ENCODE measurements around the gene C5orf15. TPM values are rescaled to one million over a fixed set of nuclear protein-coding genes. Genes with fewer than 3 reads are reported as not detected.
A peak's percentile ranks its signal among the peaks of the same experiment; 100 is the strongest.

C5orf15 gene
- total and polyA plus RNA-seq, 2 experiments from 2014 or later = 37.7 to 61.4 TPM

- ATAC-seq (no peak), DNase-seq (ENCODE audit: low spot score) (no peak)
- Histone ChIP-seq H2AFZ (no peak overlapping the region), H3K79me2 (replicated peaks; ENCODE audit: insufficient read depth) (no peaks in the 10 kb centered on the region), H3K4me1 (ENCODE audit: insufficient read depth) (no peaks in the 10 kb centered on the region), H4K20me1 (replicated peaks; ENCODE audit: insufficient read depth) (no peaks in the 10 kb centered on the region), H3F3A (replicated peaks; ENCODE audit: low read depth) (no peaks in the 10 kb centered on the region), H3K27ac (ENCODE audit: low read depth) (no peak overlapping the region), H3K36me3 (ENCODE audit: insufficient read depth) (no peaks in the 10 kb centered on the region), H3K4me2 (no peak overlapping the region), H3K4me3 (no peak overlapping the region), H3K27me3 (ENCODE audit: insufficient read depth) (no peaks in the 10 kb centered on the region), H3K9me2 (ENCODE audit: insufficient read depth) (no peaks in the 10 kb centered on the region; the same call in 1 of the 2 replicates)
- peaks cover 11% of the 10 kb centered on the region for H3K27me3 Mint-ChIP-seq (ENCODE audit: insufficient read depth, low read depth, poor library complexity)
- H3K4me3 Mint-ChIP-seq = no peak overlapping the region
- H3K4me1 Mint-ChIP-seq = peaks cover 6% of the 10 kb centered on the region
- no peak overlapping the region for H3K27ac Mint-ChIP-seq
- H3K9me3 Mint-ChIP-seq = peaks cover 11% of the 10 kb centered on the region
- no peak for TF ChIP-seq ZNF331 (CRISPR knock-in tag; IDR thresholded peaks at IDR 0.05; ENCODE audit: low read depth)
- no peak for TF ChIP-seq EZH2 (IDR thresholded peaks at IDR 0.05; ENCODE audit: low read depth, unreplicated experiment)
- TF ChIP-seq JUNB (IDR thresholded peaks at IDR 0.05; ENCODE audit: unreplicated experiment) = no peak
- TF ChIP-seq REST (IDR thresholded peaks at IDR 0.05; ENCODE audit: unreplicated experiment) = no peak
- peaks cover 6% of the 10 kb centered on the region; the same call in 1 of the 3 replicates for H3K36me3 Mint-ChIP-seq (ENCODE audit: low read depth)
Observed at GRCh38 chr5:133933670-133934295, 34.6 kb downstream of the C5orf15 start.

DNA sequence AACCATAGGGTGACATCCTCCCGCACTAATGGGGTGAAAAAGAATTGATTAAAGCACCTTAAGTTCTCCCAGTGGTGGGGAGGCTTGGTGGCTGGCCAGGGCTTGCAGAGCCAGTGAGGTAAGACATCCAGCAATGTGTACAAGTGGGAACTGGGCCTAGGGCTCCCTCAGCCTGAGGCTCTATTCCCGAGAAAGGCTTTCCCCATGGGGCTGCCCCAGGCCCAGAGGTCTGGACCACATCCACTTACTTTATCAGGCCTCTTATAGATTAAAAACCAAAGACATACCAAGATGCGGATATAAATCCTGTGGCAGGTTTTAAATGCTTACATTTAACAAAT lies 35.3 kb downstream of the C5orf15 start:
- peaks cover 11% of the 10 kb centered on the region for H3K9me3 Mint-ChIP-seq
- no peak for DNase-seq (ENCODE audit: low spot score)
- peaks cover 6% of the 10 kb centered on the region; the same call in 1 of the 3 replicates for H3K36me3 Mint-ChIP-seq (ENCODE audit: low read depth)
- Histone ChIP-seq H3K36me3 (ENCODE audit: insufficient read depth) (no peaks in the 10 kb centered on the region), H4K20me1 (replicated peaks; ENCODE audit: insufficient read depth) (no peaks in the 10 kb centered on the region), H3K4me3 (no peak overlapping the region), H3F3A (replicated peaks; ENCODE audit: low read depth) (no peaks in the 10 kb centered on the region), H3K27ac (ENCODE audit: low read depth) (no peak overlapping the region), H3K4me2 (no peak overlapping the region), H3K27me3 (ENCODE audit: insufficient read depth) (no peaks in the 10 kb centered on the region), H3K9me2 (ENCODE audit: insufficient read depth) (no peaks in the 10 kb centered on the region; the same call in 1 of the 2 replicates), H3K4me1 (ENCODE audit: insufficient read depth) (no peaks in the 10 kb centered on the region), H2AFZ (0 out of 2 replicates have a peak overlapping the region, but pooled peaks have one; percentile 63), H3K79me2 (replicated peaks; ENCODE audit: insufficient read depth) (no peaks in the 10 kb centered on the region)
- H3K4me3 Mint-ChIP-seq = no peak overlapping the region
- peaks cover 11% of the 10 kb centered on the region for H3K27me3 Mint-ChIP-seq (ENCODE audit: insufficient read depth, low read depth, poor library complexity)
- H3K4me1 Mint-ChIP-seq = peaks cover under 1% of the 10 kb centered on the region
- H3K27ac Mint-ChIP-seq = no peak overlapping the region
- no peak for ATAC-seq
- TF ChIP-seq EZH2 (IDR thresholded peaks at IDR 0.05; ENCODE audit: low read depth, unreplicated experiment) = no peak
- no peak for TF ChIP-seq JUNB (IDR thresholded peaks at IDR 0.05; ENCODE audit: unreplicated experiment)
- no peak for TF ChIP-seq ZNF331 (CRISPR knock-in tag; IDR thresholded peaks at IDR 0.05; ENCODE audit: low read depth)
- TF ChIP-seq, protein P1, sequence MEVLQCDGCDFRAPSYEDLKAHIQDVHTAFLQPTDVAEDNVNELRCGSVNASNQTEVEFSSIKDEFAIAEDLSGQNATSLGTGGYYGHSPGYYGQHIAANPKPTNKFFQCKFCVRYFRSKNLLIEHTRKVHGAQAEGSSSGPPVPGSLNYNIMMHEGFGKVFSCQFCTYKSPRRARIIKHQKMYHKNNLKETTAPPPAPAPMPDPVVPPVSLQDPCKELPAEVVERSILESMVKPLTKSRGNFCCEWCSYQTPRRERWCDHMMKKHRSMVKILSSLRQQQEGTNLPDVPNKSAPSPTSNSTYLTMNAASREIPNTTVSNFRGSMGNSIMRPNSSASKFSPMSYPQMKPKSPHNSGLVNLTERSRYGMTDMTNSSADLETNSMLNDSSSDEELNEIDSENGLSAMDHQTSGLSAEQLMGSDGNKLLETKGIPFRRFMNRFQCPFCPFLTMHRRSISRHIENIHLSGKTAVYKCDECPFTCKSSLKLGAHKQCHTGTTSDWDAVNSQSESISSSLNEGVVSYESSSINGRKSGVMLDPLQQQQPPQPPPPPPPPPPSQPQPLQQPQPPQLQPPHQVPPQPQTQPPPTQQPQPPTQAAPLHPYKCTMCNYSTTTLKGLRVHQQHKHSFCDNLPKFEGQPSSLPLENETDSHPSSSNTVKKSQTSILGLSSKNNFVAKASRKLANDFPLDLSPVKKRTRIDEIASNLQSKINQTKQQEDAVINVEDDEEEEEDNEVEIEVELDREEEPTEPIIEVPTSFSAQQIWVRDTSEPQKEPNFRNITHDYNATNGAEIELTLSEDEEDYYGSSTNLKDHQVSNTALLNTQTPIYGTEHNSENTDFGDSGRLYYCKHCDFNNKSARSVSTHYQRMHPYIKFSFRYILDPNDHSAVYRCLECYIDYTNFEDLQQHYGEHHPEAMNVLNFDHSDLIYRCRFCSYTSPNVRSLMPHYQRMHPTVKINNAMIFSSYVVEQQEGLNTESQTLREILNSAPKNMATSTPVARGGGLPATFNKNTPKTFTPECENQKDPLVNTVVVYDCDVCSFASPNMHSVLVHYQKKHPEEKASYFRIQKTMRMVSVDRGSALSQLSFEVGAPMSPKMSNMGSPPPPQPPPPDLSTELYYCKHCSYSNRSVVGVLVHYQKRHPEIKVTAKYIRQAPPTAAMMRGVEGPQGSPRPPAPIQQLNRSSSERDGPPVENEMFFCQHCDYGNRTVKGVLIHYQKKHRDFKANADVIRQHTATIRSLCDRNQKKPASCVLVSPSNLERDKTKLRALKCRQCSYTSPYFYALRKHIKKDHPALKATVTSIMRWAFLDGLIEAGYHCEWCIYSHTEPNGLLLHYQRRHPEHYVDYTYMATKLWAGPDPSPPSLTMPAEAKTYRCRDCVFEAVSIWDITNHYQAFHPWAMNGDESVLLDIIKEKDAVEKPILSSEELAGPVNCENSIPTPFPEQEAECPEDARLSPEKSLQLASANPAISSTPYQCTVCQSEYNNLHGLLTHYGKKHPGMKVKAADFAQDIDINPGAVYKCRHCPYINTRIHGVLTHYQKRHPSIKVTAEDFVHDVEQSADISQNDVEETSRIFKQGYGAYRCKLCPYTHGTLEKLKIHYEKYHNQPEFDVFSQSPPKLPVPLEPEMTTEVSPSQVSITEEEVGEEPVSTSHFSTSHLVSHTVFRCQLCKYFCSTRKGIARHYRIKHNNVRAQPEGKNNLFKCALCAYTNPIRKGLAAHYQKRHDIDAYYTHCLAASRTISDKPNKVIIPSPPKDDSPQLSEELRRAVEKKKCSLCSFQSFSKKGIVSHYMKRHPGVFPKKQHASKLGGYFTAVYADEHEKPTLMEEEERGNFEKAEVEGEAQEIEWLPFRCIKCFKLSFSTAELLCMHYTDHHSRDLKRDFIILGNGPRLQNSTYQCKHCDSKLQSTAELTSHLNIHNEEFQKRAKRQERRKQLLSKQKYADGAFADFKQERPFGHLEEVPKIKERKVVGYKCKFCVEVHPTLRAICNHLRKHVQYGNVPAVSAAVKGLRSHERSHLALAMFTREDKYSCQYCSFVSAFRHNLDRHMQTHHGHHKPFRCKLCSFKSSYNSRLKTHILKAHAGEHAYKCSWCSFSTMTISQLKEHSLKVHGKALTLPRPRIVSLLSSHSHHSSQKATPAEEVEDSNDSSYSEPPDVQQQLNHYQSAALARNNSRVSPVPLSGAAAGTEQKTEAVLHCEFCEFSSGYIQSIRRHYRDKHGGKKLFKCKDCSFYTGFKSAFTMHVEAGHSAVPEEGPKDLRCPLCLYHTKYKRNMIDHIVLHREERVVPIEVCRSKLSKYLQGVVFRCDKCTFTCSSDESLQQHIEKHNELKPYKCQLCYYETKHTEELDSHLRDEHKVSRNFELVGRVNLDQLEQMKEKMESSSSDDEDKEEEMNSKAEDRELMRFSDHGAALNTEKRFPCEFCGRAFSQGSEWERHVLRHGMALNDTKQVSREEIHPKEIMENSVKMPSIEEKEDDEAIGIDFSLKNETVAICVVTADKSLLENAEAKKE (CRISPR knock-in tag; IDR thresholded peaks at IDR 0.05) = no peak
- no peak for TF ChIP-seq EZH2phosphoT487 (IDR thresholded peaks at IDR 0.05; ENCODE audit: unreplicated experiment)
- no peak for TF ChIP-seq ZNF114 (CRISPR knock-in tag; IDR thresholded peaks at IDR 0.05)
- no peak for TF ChIP-seq REST (IDR thresholded peaks at IDR 0.05; ENCODE audit: unreplicated experiment)
